ENCODE results near the gene TMEM174.

GRCh38 chr5:73197637-73198257, 24.8 kb downstream of the TMEM174 start:
- TF ChIP-seq, protein P1, sequence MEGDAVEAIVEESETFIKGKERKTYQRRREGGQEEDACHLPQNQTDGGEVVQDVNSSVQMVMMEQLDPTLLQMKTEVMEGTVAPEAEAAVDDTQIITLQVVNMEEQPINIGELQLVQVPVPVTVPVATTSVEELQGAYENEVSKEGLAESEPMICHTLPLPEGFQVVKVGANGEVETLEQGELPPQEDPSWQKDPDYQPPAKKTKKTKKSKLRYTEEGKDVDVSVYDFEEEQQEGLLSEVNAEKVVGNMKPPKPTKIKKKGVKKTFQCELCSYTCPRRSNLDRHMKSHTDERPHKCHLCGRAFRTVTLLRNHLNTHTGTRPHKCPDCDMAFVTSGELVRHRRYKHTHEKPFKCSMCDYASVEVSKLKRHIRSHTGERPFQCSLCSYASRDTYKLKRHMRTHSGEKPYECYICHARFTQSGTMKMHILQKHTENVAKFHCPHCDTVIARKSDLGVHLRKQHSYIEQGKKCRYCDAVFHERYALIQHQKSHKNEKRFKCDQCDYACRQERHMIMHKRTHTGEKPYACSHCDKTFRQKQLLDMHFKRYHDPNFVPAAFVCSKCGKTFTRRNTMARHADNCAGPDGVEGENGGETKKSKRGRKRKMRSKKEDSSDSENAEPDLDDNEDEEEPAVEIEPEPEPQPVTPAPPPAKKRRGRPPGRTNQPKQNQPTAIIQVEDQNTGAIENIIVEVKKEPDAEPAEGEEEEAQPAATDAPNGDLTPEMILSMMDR (IDR thresholded peaks at IDR 0.05): no peak
- TF ChIP-seq EZH2 (IDR thresholded peaks at IDR 0.05): no peak
